Left ventricle myocardium inferior (tissue), 1 donor: ENCODE measurements around the gene PDZD2. TPM values are rescaled to one million over a fixed set of nuclear protein-coding genes. Genes with fewer than 3 reads are reported as not detected.

ENCODE experiments used
- DNase-seq: peaks from one replicate; pipeline ENCODE4 v3.0.0-alpha.2; 2020
- H3K27ac ChIP-seq: fragments of 200-600 bp; replicated peaks from 2 replicates; pipeline ENCODE4 v1.8.0; 2021
- H3K27me3 ChIP-seq: fragments of 200-600 bp; 2 replicates; pipeline ENCODE4 v1.8.0; 2021; ENCODE audit warnings: low read depth
- H3K36me3 ChIP-seq: fragments of 200-600 bp; 2 replicates; pipeline ENCODE4 v1.8.0; 2021
- H3K4me1 ChIP-seq: fragments of 200-600 bp; 2 replicates; pipeline ENCODE4 v1.8.0; 2021
- H3K4me3 ChIP-seq: fragments of 200-600 bp; 2 replicates; pipeline ENCODE4 v1.8.0; 2021; ENCODE audit warnings: mild to moderate bottlenecking, moderate library complexity
- H3K9me3 ChIP-seq: fragments of 200-600 bp; replicated peaks from 2 replicates; pipeline ENCODE4 v1.8.0; 2021
- CTCF ChIP-seq: fragments of 200-600 bp; IDR thresholded peaks from 2 replicates; pipeline ENCODE4 v1.8.0; 2021; ENCODE audit warnings: antibody characterized with exemption, mild to moderate bottlenecking, borderline replicate concordance
- intact Hi-C: fragments of 100-400 bp; cut with micrococcal nuclease; formaldehyde crosslinking; loops from one replicate; pipeline ENCODE4 v1.11.0; 2022
- total RNA-seq: library from RNA; stranded (reverse); fragmentation: NEBNext Ultra II Directional; extraction: Animal tissue kit (Norgen Biotek cat#: 25700); gene quantifications from one replicate; pipeline ENCODE4 v1.2.1, GENCODE V29; 2021
- donor health status: DM: no; HTN: yes; CAD: no; lungs with severe emphysema.

PDZD2 gene
- total RNA-seq, 1 donor from 2014 or later: 120 TPM

GRCh38 chr5:32055891-32056866, 417.2 kb downstream of the PDZD2 start:
- DNase-seq: no peak
- Histone ChIP-seq H3K36me3 (peaks cover 64% of the 10 kb centered on the region), H3K9me3 (no peaks in the 10 kb centered on the region), H3K4me3 (no peak overlapping the region), H3K27me3 (no peaks in the 10 kb centered on the region), H3K27ac (peak overlapping the region; percentile 68), H3K4me1 (peaks cover 26% of the 10 kb centered on the region)
- no peak for TF ChIP-seq CTCF
- intact Hi-C loops: no loop called here

DNA sequence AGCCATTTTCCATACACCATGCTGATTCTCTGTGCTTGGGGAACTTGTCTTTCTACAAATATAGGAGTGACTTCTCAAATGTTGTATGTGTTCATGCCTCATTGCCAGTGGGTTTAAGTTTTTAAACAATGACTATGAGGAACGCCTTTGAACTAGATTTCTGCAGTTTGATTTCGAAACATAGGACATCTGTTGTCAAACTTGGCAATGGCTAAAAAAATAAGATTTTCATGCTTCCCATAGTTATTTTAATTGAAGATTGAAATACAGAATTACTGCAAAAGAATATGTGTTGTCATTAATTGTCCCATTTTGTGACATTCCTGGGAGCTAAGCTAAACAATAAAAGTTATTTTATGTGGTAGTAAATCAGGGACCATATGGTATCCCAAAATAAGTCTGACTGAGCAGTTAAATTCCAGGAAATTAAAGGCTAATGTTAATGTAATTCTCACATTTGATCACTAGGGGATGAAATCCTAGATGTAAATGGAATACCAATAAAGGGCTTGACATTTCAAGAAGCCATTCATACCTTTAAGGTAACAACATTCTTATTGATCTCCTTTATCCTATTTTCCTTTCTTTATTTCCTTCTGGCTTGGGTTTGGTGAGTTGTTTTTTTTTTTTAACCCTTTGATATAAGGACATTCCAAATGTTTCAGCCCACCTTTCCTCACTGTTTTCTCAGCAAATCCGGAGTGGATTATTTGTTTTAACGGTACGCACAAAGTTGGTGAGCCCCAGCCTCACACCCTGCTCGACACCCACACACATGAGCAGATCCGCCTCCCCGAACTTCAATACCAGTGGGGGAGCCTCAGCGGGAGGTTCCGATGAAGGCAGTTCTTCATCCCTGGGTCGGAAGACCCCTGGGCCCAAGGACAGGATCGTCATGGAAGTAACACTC, 418.5 kb downstream of the PDZD2 start:
- H3K27ac ChIP-seq: peak overlapping the region; percentile 68
- H3K36me3 ChIP-seq: peaks cover 66% of the 10 kb centered on the region
- no peak overlapping the region for H3K4me3 ChIP-seq
- DNase-seq: no peak
- H3K9me3 ChIP-seq: no peaks in the 10 kb centered on the region
- intact Hi-C loops: no loop called here
- H3K4me1 ChIP-seq: peaks cover 26% of the 10 kb centered on the region
- H3K27me3 ChIP-seq: no peaks in the 10 kb centered on the region
- TF ChIP-seq CTCF: peak; percentile 38

- intact Hi-C loops: no loop called here
- TF ChIP-seq CTCF: no peak
- no peaks in the 10 kb centered on the region for H3K27me3 ChIP-seq
- H3K4me1 ChIP-seq: peaks cover 26% of the 10 kb centered on the region
- no peak overlapping the region for H3K27ac ChIP-seq
- no peaks in the 10 kb centered on the region for H3K9me3 ChIP-seq
- peaks cover 66% of the 10 kb centered on the region for H3K36me3 ChIP-seq
- no peak overlapping the region for H3K4me3 ChIP-seq
- no peak for DNase-seq
Observed at GRCh38 chr5:32058101-32058500, 419.2 kb downstream of the PDZD2 start.

- peaks cover 26% of the 10 kb centered on the region for H3K4me1 ChIP-seq
- intact Hi-C loops: no loop called here
- no peaks in the 10 kb centered on the region for H3K9me3 ChIP-seq
- no peak for DNase-seq
- no peak for TF ChIP-seq CTCF
- no peaks in the 10 kb centered on the region for H3K27me3 ChIP-seq
- H3K27ac ChIP-seq: no peak overlapping the region
- H3K36me3 ChIP-seq: peaks cover 66% of the 10 kb centered on the region
- H3K4me3 ChIP-seq: no peak overlapping the region
Observed at GRCh38 chr5:32058997-32059396, 420.1 kb downstream of the PDZD2 start.

- intact Hi-C loops: no loop called here
- no peak overlapping the region for H3K4me3 ChIP-seq
- H3K9me3 ChIP-seq: no peaks in the 10 kb centered on the region
- TF ChIP-seq CTCF: no peak
- H3K36me3 ChIP-seq: peaks cover 70% of the 10 kb centered on the region
- H3K27me3 ChIP-seq: no peaks in the 10 kb centered on the region
- no peak overlapping the region for H3K27ac ChIP-seq
- no peak for DNase-seq
- peaks cover 25% of the 10 kb centered on the region for H3K4me1 ChIP-seq
Observed at GRCh38 chr5:32059761-32060530, 421.0 kb downstream of the PDZD2 start.
